HG03159 (cell line): ENCODE measurements around the gene EID2.

Experiments
- ATAC-seq: cut with Tn5 transposase; IDR thresholded peaks from one replicate; pipeline ENCODE4 v1.9.1; 2021; ENCODE audit warnings: mild to moderate bottlenecking, moderate library complexity; ENCODE audit not compliant: unreplicated experiment

Gene EID2

GRCh38 chr19:39539518-39540332, at the start of gene EID2:
TSS of gene EID2 (minus strand) at chr19:39540161. CDS start at chr19:39540079, 82 bp downstream.
- peak; percentile 85 for ATAC-seq

GRCh38 chr19:39588066-39588465, 48.1 kb upstream of the EID2 start:
- no peak for ATAC-seq

GRCh38 chr19:39587496-39587895, 47.5 kb upstream of the EID2 start:
- no peak for ATAC-seq

- no peak for ATAC-seq
Observed at GRCh38 chr19:39582891-39583625, 43.1 kb upstream of the EID2 start.

GRCh38 chr19:39582442-39582841, 42.5 kb upstream of the EID2 start:
- ATAC-seq, result no peak

- no peak for ATAC-seq
Observed at GRCh38 chr19:39568604-39569003, 28.6 kb upstream of the EID2 start.

GRCh38 chr19:39566064-39566463, 26.1 kb upstream of the EID2 start:
- no peak for ATAC-seq

- ATAC-seq, result no peak
Observed at GRCh38 chr19:39563408-39563807, 23.4 kb upstream of the EID2 start.

- no peak for ATAC-seq
Observed at GRCh38 chr19:39558624-39559117, 18.7 kb upstream of the EID2 start.

GRCh38 chr19:39557811-39558623, 18.1 kb upstream of the EID2 start:
- ATAC-seq, result no peak

- ATAC-seq, result no peak
Observed at GRCh38 chr19:39555883-39556282, 15.9 kb upstream of the EID2 start.

- ATAC-seq, result no peak
Observed at GRCh38 chr19:39554701-39555311, 14.8 kb upstream of the EID2 start.

GRCh38 chr19:39553082-39553652, 13.2 kb upstream of the EID2 start:
- no peak for ATAC-seq

- ATAC-seq, result no peak
Observed at GRCh38 chr19:39550197-39550596, 10.2 kb upstream of the EID2 start.

GRCh38 chr19:39546599-39546998, 6.6 kb upstream of the EID2 start:
- ATAC-seq, result no peak

- no peak for ATAC-seq
Observed at GRCh38 chr19:39544911-39545310, 5.0 kb upstream of the EID2 start.

- no peak for ATAC-seq
Observed at GRCh38 chr19:39544226-39544903, 4.4 kb upstream of the EID2 start.

- no peak for ATAC-seq
Observed at GRCh38 chr19:39543477-39543857, 3.5 kb upstream of the EID2 start.

- no peak for ATAC-seq
Observed at GRCh38 chr19:39542206-39542605, 2.2 kb upstream of the EID2 start.

- ATAC-seq, result no peak
Observed at GRCh38 chr19:39540333-39540673, 342 bp upstream of the EID2 start.
